GM21367 (cell line): ENCODE results near the gene GAB2.
"Not testable (repeated sequence)": the region's sequence is repeated elsewhere in the genome, so short reads cannot be mapped to it uniquely, and the experiment has no call there.

Experiments
- ATAC-seq: cut with Tn5 transposase; IDR thresholded peaks from one replicate; pipeline ENCODE4 v1.9.1; 2021; ENCODE audit not compliant: unreplicated experiment

The GAB2 gene

DNA sequence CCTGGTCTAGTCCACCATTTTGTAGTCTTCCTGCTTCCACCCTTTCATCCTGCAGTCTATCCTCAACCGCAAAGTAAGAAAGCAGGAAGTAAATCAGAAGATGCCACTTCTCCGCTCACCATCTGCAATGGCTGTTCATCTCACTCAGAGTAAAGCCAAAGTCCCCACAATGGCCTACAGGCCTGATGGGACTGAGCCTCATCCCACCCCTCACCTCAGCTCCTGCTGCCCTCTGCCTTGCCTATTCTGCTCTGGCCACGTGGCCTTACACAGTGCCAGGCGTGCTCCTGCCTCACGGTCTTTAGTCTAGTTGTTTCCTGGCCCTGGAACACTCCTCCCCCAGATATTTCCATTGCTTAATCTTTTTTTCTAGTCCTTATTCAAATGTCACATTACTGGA is 133.4 kb downstream of the GAB2 start:
- ATAC-seq = no peak

DNA sequence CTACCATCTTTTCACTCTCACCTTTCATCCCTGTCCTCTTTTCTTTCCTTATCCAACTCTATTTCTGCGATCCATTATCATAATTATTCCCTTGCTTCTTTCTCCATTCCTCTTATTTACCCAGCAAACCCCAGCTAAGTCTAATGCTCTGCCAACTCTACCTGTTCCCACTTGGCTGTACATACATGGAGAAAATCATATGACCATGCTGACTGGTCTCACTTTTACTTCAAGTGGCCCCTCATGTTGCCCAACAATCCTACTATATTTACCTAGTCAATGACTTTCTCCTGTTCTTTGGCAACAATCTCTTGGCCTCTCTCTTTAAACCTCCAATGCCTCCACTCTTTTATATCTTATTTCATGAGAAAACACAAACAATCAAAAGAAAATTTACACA is 134.8 kb downstream of the GAB2 start:
- no peak for ATAC-seq

DNA sequence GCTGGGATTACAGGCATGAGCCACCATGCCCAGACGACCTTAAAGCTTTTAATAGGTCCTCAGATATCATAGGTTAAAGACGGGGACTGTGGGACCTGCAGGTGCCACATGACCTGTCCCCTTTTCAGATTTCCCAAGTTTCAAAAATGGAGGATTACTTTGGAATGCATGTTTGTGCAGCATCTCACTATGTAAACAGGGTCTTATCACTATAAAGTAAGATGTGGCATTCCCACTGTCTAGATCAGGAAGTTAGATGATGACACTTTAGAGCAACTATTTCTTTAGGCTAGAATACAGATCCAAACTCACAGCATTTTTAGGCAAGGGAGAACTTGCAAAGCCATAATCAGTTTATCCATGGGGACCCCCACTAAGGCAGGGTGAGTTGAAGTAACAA is 136.1 kb downstream of the GAB2 start:
- no peak for ATAC-seq

DNA sequence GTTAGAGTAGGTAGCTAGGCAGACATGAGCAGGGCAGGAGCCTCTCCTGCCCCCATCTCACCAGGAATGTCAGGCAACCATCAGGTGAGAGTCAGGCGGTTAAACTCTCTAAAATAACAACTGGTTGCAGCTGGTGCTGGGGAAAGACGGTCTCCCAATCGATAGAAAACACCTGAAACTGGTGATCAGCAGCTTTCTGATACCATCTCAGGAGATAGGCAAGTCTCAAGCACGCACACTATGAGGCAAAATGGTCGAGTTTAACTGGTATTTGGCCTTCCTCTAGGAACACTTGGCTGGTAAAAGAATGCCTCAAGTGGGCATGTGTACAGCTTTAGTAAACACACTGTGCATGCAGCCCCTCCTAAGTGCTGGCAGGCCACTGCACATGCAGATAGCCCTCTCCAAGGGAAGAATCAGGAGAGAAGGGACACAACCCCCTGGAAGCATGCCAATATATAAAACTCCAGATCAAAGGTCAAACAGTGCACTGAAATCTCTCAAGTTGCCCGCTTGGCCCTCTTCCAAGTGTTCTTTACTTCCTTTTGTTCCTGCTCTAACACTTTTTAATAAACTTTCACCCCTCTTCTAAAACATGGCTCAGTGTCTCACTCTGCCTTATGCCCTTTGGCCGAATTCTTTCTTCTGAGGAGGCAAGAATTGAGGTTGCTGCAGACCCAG is 140.2 kb downstream of the GAB2 start:
- ATAC-seq = no peak

DNA sequence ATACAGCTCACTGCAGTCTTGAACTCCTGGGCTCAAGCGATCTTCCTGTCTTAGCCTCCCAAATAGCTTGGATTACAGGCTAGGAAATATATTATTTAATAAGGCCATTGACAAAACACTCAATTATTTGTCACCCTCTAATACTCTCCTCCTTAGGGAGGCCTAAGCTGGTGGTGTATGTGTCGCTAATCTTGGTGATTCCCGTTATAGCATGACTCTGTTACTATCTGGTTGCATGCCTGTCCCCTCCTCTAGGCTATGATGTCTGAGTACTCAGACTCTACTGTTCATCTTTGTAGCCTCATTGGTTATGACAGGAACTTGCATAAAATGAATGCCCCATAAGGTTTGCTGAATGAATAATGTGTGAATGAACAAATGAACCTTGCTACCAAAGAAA is 141.3 kb downstream of the GAB2 start:
- ATAC-seq = no peak

DNA sequence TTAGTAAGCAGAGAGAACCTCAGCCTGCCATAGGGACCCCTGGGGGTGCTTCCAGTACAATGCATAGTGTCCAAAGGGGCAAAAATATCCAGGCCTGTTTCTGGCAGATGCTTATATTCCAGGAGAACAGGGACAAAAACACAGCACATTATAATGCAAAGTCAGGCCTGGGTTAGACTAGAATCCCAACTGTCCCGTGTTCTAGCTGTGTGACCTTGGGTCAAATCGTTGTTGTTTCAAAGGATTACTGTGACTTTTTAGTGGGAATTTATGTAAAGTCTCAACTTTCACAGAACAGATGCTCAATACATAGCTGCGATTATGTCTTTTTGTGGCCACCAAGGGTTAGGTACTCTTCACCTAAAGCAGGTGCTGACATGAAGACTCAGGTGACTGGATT is 142.9 kb downstream of the GAB2 start:
- no peak for ATAC-seq

DNA sequence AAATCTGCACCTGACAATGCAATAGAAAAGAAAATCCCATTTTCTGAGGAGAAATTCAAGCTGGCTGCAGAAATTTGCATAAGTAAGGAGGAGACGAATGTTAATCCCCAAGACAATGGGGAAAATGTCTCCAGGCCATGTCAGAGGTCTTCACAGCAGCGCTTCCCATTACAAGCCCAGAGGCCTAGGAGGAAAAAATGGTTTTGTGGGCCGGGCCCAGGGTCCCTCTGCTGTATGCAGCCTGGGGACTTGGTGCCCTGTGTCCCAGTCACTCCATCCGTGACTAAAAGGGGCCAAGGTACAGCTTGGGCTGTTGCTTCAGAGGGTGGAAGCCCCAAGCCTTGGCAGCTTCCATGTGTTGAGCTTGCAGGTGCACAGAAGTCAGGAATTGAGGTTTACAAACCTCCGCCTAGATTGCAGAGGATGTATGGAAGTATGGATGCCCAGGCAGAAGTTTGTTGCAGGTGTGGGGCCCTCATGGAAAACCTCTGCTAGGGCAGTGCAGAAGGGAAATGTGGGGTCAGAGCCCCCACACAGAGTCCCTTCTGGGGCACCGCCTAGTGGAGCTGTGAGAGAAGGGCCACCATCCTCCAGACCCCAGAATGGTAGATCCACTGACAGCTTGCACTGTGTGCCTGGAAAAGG is 144.9 kb downstream of the GAB2 start:
- ATAC-seq = not testable (repeated sequence)

DNA sequence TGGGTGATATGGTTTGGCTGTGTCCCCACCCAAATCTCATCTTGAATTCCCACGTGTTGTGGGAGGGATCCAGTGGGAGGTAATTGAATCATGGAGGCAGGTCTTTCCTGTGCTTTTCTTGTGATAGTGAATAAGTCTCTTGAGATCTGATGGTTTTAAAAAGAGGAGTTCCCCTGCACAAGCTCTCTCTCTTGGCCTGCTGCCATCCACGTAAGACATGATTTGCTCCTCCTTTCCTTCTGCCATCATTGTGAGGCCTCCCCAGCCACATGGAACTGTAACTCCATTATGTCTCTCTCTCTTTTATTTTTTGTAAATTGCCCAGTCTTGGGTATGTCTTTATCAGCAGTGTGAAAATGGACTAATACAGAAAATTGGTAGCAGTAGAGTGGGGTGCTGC is 145.8 kb downstream of the GAB2 start:
- ATAC-seq = not testable (repeated sequence)

DNA sequence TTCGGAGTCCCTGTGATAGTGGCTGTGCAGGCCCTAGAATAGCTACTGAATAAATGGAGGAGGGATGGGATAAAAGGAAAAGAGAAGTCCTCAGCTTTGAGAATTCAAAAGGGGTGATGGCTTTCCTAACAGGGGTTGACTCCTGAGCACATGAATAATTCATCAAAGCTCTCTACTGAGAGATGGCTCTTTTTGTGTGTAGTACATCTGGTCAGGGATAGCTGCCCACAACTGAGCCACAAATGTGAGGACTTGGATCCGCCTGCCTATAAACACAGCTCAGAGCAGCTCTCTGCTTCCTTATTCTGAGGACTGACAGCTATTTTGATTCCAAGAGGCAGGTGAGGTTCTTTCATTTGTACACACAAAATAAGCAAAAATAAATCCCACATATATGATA is 146.6 kb downstream of the GAB2 start:
- ATAC-seq = no peak

DNA sequence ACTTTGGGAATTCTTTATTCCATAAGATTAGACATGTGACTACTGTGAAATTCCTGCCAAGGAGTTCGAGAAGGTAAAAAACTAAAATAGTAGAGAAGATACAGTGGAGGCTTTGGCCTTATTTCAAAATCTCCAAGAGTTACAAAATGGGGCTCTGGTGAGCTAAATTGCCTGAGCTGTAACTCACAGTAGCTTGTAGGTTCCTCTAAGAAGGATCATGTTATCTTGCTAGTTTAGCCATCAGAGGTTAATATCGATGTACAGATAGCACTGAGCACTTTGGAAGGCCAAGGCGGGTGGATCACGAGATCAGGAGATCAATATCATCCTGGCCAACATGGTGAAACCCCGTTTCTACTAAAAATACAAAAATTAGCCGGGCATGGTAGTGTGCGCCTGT is 147.8 kb downstream of the GAB2 start:
- no peak for ATAC-seq

DNA sequence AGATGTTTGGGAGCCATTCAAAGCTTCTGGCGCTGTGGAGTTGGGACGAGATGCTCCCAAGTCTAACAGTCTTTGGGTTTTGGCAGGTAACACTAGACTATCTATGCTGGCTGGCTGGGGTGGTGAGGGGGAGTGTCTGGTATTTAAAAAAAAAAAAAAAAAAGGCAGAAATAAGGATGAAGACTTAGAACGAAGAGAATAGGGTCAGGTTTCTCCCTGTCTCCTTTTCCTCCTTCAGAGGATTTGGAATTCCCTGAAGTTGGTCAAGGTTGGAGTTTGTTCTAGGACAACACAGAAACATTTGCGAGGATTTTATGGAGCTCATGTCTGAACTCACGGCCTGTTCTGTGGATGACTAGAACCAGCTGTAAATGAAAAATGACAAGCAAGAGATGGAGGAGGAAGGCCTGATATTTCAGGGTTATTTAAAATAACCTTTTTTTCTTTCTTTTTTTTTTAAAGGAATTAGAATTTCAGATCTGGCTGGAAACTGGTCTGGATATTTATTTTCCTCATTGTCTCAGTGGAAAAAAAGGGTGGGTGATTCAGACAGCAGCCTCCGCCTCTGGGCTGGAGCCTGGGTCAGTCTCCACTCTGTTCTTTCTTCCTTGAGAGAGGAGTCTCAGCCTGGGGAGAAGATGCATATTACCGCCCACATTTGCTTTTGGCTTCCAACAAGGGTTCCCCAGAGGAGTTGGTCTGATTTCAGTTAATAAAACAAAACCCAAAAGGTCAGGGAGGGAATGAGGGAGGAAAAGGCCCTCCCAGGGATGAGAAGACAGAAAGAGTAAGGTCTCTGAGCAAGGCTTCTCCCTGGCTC is 148.8 kb downstream of the GAB2 start:
- ATAC-seq = no peak

DNA sequence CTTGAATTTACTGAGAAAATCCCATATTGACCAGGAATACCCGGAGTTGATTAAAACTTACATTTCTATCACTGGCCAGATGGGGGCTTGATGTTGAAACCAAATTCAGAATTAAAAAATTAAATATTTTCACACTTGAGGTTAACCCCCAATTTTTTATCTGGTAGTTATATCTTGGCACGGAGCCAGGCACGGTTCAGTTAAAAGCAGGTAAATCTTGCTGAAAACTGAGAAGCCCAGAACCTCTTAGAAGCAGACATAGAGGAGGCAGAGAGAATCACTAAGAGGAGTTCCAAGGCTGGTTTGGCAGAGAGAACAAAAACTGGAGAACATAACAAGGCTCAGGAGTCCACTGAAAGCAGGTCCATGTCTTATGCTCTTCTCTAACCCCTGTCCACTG is 151.2 kb downstream of the GAB2 start:
- no peak for ATAC-seq

DNA sequence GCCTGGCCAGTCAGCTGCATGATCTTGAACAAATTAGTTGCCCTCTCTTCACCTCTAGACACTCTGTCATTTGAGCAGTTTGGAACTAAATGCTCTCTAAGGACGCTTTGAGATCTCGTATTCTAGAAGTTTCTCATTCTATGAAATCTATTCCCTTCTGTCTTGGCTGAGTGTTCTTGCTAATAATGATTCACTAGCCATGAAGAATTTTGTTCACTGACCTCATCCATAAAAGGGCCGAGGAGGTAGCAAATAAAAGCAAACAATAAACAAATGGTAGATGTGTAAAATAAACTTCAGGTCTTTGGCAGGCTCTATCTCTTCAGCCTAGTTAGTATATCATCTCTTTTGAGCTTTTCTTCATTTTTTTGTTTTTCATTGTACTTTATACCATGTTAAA is 152.3 kb downstream of the GAB2 start:
- no peak for ATAC-seq

DNA sequence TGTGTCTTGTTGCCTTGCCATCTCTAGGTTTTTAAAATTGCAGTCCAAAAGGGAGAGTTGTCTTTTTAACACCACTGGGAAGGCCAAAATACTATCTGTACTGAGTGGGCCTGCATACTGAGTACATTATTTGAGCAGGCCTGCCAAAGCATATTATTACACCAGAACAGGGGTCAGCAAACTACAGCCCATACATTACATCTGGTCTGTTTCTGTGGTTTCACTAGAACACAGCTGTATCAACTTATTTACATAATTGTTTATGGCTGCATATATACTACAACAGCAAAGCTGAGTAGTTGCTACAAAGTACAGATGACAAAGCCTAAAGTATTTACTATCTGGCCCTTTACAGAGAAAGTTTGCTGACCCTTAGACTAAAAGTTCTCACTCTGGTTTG is 154.9 kb downstream of the GAB2 start:
- ATAC-seq = no peak

DNA sequence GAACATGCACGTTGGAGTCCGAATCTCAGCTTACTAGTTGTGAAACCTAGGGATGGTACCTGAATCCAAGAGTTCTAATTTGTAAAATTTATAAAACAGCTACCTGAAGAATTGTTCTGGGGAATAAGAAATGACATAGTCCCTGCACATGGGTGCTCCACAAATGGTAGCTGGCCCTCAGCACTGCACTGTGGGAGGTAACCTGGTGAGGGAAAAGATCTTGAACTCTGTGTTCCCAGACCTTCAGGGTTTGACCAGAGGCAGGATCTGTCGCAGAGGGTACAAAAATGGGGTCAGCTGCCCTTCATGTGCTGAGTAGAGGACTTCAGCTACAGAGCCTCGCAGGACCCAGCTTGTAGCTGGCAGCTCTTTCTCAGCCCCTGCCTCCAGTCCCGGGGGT is 155.4 kb downstream of the GAB2 start:
- ATAC-seq = no peak

DNA sequence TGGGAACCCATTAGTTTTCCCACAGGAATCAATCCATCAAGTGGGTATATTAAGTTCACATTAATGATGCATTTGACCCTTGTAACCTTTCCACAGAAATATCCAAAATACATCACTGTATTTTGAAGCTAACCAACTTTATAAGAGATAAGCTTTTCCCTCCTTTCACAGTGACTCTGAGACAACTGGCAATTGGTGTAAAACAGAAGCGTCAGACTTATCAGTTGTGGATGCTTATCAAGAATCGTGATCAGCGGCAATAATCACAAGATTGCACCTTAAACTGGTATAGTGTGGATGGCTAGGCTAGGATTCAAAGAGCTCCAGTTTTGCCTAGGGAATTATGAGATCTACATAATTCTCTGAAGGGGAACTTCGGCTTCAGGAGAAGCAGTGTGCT is 155.8 kb downstream of the GAB2 start:
- no peak for ATAC-seq

DNA sequence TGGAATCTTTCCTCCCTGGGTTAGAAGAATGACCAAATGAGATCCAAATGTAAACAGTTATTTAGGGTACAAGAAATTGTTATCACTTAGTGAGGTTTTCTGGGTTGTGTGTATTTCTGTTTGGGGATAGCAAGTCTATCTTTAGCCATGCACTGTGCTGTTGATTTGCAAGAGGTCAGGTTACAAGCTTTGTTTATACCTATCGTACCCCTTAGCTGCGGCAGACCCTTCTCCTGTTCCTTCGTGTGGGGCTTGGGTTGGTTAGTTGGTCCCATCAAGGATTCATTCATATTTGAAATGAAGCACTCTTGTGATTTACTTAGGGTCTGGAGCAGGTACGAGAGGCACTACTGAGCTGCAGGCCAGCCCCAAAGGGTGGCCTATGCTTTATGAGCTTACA is 156.3 kb downstream of the GAB2 start:
- ATAC-seq = no peak

DNA sequence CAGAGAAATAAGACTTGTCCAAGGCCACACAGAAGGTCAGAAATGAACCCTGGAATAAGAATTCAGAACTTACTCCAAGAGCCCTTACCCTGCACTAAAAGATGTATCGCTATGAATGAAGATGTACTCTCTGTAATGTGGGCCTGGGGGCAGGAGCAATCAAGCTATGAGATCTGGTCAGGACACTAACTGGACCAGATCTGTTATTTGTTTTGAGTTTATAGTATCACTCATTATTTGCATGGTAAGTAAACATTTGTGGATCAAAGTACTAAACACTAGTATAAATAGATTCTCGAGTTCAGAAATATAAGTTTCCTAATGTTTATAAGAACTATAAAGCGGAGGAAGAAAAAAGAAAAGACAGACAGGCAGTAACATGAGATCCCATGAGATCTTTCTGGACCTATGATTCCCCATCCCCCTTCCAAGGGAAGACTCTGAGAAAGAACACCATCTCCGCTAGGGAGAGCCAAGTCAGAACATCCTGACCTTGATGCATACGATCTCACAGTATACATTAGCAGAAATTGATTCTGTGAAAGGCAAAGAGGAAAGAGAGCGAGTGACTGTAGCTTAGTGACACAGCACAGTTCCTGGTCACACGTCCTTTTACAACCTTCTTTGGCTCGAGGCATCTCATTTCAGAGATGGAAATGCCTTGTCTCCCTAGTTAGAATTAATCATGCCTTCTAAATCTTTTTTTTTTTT is 157.7 kb downstream of the GAB2 start:
- ATAC-seq = no peak

DNA sequence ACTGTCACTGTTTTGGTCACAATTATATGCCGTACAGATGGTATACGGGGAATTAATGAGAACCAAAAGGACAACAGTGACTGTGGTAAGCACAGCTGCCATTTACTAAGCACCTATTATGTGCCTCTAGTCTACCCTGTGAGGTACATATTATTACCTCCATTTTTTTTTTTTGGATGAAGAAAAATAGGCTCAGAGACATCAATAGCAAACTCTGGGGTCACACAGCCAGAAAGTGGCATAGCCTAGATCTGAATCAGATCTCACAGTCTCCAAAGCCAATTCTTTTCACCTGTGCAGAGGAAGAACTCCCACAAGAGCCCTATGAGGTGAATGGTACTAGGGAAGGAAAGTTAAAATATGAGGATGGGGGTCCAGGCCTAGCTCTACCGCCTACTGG is 160.0 kb downstream of the GAB2 start:
- ATAC-seq = no peak

DNA sequence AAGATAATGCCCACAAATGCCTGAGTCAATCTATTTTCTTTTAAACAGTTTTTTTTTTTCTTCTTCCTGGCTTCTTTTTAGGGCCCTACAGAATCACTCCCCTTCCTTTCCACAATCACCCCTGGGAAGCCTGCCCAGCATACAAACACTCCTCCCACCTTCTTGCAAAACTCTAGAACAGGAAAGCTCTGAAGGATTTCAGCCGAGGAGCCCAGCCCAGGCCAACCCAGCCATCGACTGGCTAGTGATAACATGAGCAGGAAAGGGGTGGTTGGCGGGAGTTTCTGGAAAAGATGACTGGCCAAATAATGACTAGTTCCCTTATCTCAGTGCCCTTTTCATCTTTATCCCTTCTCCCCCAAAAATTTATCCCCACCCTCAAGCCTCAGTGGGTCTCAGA is 160.7 kb downstream of the GAB2 start:
- no peak for ATAC-seq

DNA sequence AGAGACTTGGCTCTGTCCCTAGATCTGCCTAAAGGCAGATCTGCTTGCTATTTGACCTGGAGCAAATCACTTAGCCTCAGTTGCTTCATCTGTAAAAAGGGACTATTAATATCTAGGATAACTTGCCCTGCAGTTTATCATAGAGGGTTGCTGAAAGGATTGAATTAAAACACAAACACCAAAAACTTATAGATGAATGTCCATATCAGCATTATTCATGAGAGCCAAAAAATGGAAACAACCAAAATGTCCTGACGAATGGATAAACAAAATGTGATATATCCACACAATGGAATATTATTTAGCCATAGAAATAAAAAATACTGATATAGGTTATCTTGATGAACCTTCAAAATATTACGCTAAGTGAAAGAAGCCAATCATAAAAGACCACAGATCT is 161.7 kb downstream of the GAB2 start:
- ATAC-seq = no peak

DNA sequence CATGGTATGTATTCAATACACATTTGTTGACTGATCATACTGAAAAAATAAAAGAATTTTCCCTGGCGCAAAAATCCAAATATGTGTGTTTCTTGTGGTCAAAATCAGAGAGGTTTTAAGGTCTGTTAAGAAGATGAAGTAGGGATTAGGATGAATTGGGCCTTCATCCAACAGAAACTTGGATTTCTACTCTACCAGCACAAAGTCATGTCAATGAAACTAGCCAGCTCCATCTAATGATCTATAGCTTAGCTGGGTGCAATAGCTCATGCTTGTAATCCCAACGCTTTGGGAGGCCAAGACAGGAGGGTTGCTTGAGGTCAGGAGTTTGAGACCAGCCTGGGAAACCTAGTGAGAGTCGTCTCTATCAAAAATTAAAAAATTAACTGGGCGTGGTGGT is 163.4 kb downstream of the GAB2 start:
- no peak for ATAC-seq
